HepG2 (cell line): Measurements from ENCODE around the gene CCDC178. TPM values are rescaled to one million over a fixed set of nuclear protein-coding genes. Genes with fewer than 3 reads are reported as not detected.

Source experiments
- ATAC-seq: fragments of 200-7000 bp; cut with Tn5 transposase; 3 replicates; pipeline ENCODE4 v1.9.1; 2020; ENCODE audit warnings: mild to moderate bottlenecking, moderate library complexity
- BruUV-seq: library from RNA; stranded (reverse); fragments of 400-500 nt; replicated peaks from 2 replicates; lab custom pipeline; 2021; lab: Mats Ljungman, UMichigan
- CTCF ChIA-PET: fragments of 300-600 bp; formaldehyde crosslinking; extraction: SDS; loops from one replicate; lab custom pipeline; 2021; ENCODE audit warnings: low total read pairs, inconsistent platforms, low intra/inter-chr PET ratio; lab: Yijun Ruan, JAX
- POLR2A ChIA-PET: fragments of 350-600 bp; sonication (Branson Sonifier 250); formaldehyde crosslinking; loops from one replicate; lab custom pipeline; 2020; ENCODE audit warnings: antibody characterized with exemption, inconsistent platforms; lab: Yijun Ruan, JAX
- DNase-seq: peaks from one replicate; pipeline ENCODE4 v3.0.0-alpha.2; 2015; ENCODE audit warnings: low spot score
- FAIRE-seq: peaks from 3 replicates; lab custom pipeline; 2011; peaks lifted over from hg19 to GRCh38; lab: Jason Lieb, UNC
- H2AFZ ChIP-seq: one replicate; pipeline ENCODE4 v1.6.1; 2011; ENCODE audit warnings: low read length, inconsistent platforms
- H3K27ac ChIP-seq: fragments of 300-600 bp; 3 replicates; pipeline ENCODE4 v1.8.0; 2011; ENCODE audit warnings: mixed run types, mild to moderate bottlenecking, mixed read lengths, low read length, inconsistent platforms; ENCODE audit not compliant: insufficient read depth; ENCODE audit errors: extremely low read length
- H3K27me3 ChIP-seq, 2 experiments: fragments of 200-600 bp in 1 of 2; 2 replicates in 1 of 2; 3 replicates in 1 of 2; pipeline versions ENCODE4 v1.6.0 to v1.8.0; 2011; ENCODE audit warnings: low read length in 2 of 2, mild to moderate bottlenecking in 2 of 2, moderate library complexity in 2 of 2, inconsistent platforms in 1 of 2; ENCODE audit not compliant: insufficient read depth in 2 of 2, control insufficient read depth in 1 of 2
- H3K36me3 ChIP-seq, 2 experiments: fragments of 200-600 bp in 1 of 2; replicated peaks in 1 of 2; 2 replicates in 1 of 2; 3 replicates in 1 of 2; pipeline versions ENCODE4 v1.5.1 to v1.8.0; 2011; ENCODE audit warnings: low read length in 2 of 2, inconsistent platforms in 1 of 2; ENCODE audit not compliant: insufficient read depth in 2 of 2, control insufficient read depth in 1 of 2
- H3K4me1 ChIP-seq: 2 replicates; pipeline ENCODE4 v1.5.1; 2012; ENCODE audit warnings: low read length, inconsistent platforms; ENCODE audit not compliant: insufficient read depth
- H3K4me2 ChIP-seq: 2 replicates; pipeline ENCODE4 v1.6.0; 2011; ENCODE audit warnings: low read depth, low read length, inconsistent platforms
- H3K4me3 ChIP-seq, 3 experiments: fragments of 200-600 bp in 1 of 3; sonication (generic), shearing (Covaris generic) in 1 of 3; replicated peaks in 1 of 3; 2 replicates each; pipeline ENCODE4 v1.5.1; 2011 to 2016; ENCODE audit warnings: low read length in 3 of 3, inconsistent platforms in 2 of 3, low read depth in 2 of 3, mild to moderate bottlenecking in 2 of 3, control low read depth in 1 of 3, mixed read lengths in 1 of 3; ENCODE audit not compliant: insufficient read depth in 1 of 3
- H3K79me2 ChIP-seq: one replicate; pipeline ENCODE4 v1.6.1; 2011; ENCODE audit warnings: low read length, inconsistent platforms; ENCODE audit not compliant: insufficient read depth
- H3K9ac ChIP-seq: 2 replicates; pipeline ENCODE4 v1.6.0; 2011; ENCODE audit warnings: mild to moderate bottlenecking, low read depth, low read length, inconsistent platforms; ENCODE audit not compliant: insufficient read depth
- H3K9me3 ChIP-seq: 2 replicates; pipeline ENCODE4 v1.5.1; 2012; ENCODE audit warnings: mild to moderate bottlenecking, low read length
- H4K20me1 ChIP-seq: 2 replicates; pipeline ENCODE4 v1.6.0; 2011; ENCODE audit warnings: inconsistent platforms, mild to moderate bottlenecking, low read length, moderate library complexity; ENCODE audit not compliant: insufficient read depth
- PITX1 ChIP-seq: sonication (generic); formaldehyde crosslinking; IDR thresholded peaks from 2 replicates; pipeline ENCODE4 v1.5.1; 2020; ENCODE audit warnings: mild to moderate bottlenecking, missing genetic modification reagents
- RFX1 ChIP-seq: fragments of 450-650 bp; IDR thresholded peaks from 2 replicates; pipeline ENCODE4 v1.6.1; 2017
- SAP130 ChIP-seq: IDR thresholded peaks from 2 replicates; pipeline ENCODE4 v1.6.1; 2016; ENCODE audit warnings: low read depth
- SP140L ChIP-seq: sonication (generic); formaldehyde crosslinking; IDR thresholded peaks from 2 replicates; pipeline ENCODE4 v1.4.0; 2020; ENCODE audit warnings: missing genetic modification reagents, borderline replicate concordance
- TCF12 ChIP-seq, 2 experiments: fragments of 450-650 bp in 1 of 2; sonication (generic) in 1 of 2; formaldehyde crosslinking in 1 of 2; IDR thresholded peaks; 2 replicates each; pipeline versions ENCODE4 v1.6.1 to v1.8.0; 2017 to 2022; ENCODE audit warnings: antibody characterized with exemption in 1 of 2, mild to moderate bottlenecking in 1 of 2, missing genetic modification reagents in 1 of 2, moderate library complexity in 1 of 2
- ZIK1 ChIP-seq: sonication (generic); formaldehyde crosslinking; IDR thresholded peaks from 2 replicates; pipeline ENCODE4 v1.5.0; 2020; ENCODE audit warnings: mild to moderate bottlenecking, low read depth, missing genetic modification reagents, borderline replicate concordance
- ZNF10 ChIP-seq: sonication (generic); formaldehyde crosslinking; IDR thresholded peaks from 2 replicates; pipeline ENCODE4 v1.4.0; 2020; ENCODE audit warnings: mild to moderate bottlenecking, low read depth, missing genetic modification reagents, borderline replicate concordance
- ZNF549 ChIP-seq: sonication (generic); formaldehyde crosslinking; IDR thresholded peaks from 2 replicates; pipeline ENCODE4 v1.5.0; 2020; ENCODE audit warnings: missing genetic modification reagents
- WGBS: methylation state at CpG from one replicate; pipeline ENCODE4 v1.1.6; 2017; ENCODE audit warnings: low lambda C conversion rate; 5-methylcytosine and 5-hydroxymethylcytosine counted together
- in situ Hi-C: cut with HindIII; loops from 2 replicates; pipeline ENCODE4 v1.10.0; 2017; ENCODE audit warnings: low pct_unique_long_range_greater_than_20kb; ENCODE audit not compliant: extremely low pct_ligation_motif_present
- intact Hi-C: fragments of 100-400 bp; cut with micrococcal nuclease; formaldehyde crosslinking; loops from one replicate; pipeline ENCODE4 v1.10.0; 2022; ENCODE audit not compliant: unreplicated experiment
- polyA plus RNA-seq, 8 experiments: library from polyadenylated mRNA; depleted of rRNA in 3 of 8; stranded (reverse) in 7 of 8; unstranded in 1 of 8; fragments of >200 nt; fragmentation: Illumina TruSeq in 4 of 8; extraction: Trizol in 4 of 8; gene quantifications; 2 replicates each; pipeline versions ENCODE4 v1.2.1 to v1.2.3, GENCODE V29; 2011 to 2016; ENCODE audit warnings: low read depth in 4 of 8, missing spikeins in 1 of 8, mixed read lengths in 1 of 8; ENCODE audit not compliant: insufficient read depth in 1 of 8
- total RNA-seq, 5 experiments: library from RNA; depleted of rRNA; stranded (reverse); fragments of >200 nt; fragmentation: Illumina TruSeq; extraction: Trizol; gene quantifications; 2 replicates each; pipeline ENCODE4 v1.2.3, GENCODE V29; 2016; ENCODE audit warnings: low read depth in 1 of 5
- TF ChIP-seq, protein P1 (sequence below): sonication (generic); formaldehyde crosslinking; IDR thresholded peaks from 2 replicates; pipeline ENCODE4 v1.5.1; 2020; ENCODE audit warnings: mild to moderate bottlenecking, moderate library complexity, missing genetic modification reagents
- TF ChIP-seq, protein P2 (sequence below): conservative IDR thresholded peaks from 2 replicates; pipeline ENCODE4 v1.6.1; 2018; ENCODE audit warnings: missing genetic modification reagents
- TF ChIP-seq, protein P3 (sequence below): sonication (generic); formaldehyde crosslinking; IDR thresholded peaks from 2 replicates; pipeline ENCODE4 v1.8.1; 2023; ENCODE audit warnings: mild to moderate bottlenecking, inconsistent platforms, moderate library complexity, missing genetic modification reagents, borderline replicate concordance

Gene CCDC178
- total and polyA plus RNA-seq, 2 of the 13 experiments (the other 11 are each of a cell fraction or from before 2014, with no cell fraction given): not detected

DNA sequence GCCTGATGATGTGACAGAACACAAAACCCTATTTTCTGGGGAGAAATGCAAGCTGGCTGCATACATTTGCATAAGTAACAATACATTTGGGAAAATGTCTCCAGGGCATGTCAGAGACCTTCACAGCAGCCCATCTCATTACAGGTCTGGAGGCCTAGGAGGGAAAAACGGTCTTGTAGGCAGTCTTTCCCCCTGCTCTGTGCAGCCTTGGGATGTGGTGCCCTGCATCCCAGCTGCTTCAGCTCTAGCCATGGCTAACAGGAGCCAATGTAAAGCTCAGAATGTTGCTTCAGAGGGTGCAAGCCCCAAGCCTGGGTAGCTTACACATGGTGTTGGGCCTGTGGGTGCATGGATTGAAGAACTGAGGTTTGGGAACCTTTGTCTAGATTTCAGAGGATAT is 133.0 kb downstream of the CCDC178 start:
- no peak overlapping the region for H2AFZ ChIP-seq
- no peak for FAIRE-seq
- no peak overlapping the region for H3K4me2 ChIP-seq
- H3K9me3 ChIP-seq: no peaks in the 10 kb centered on the region; the same call in 1 of the 2 replicates
- H3K9ac ChIP-seq: no peak overlapping the region
- DNase-seq: no peak
- H3K4me1 ChIP-seq: no peaks in the 10 kb centered on the region
- no peaks in the 10 kb centered on the region for H3K36me3 ChIP-seq
- in situ Hi-C loops: no loop called here
- H4K20me1 ChIP-seq: no peaks in the 10 kb centered on the region
- H3K27me3 ChIP-seq: no peaks in the 10 kb centered on the region
- no peak overlapping the region for H3K27ac ChIP-seq
- no peak overlapping the region for H3K4me3 ChIP-seq
- no TSS peak for BruUV-seq
- no peak for ATAC-seq
- WGBS: 0% methylated on average over 1 of the region's 1 CpG
- ChIA-PET POLR2A (no interaction called here), CTCF (no interaction called here)
- no peaks in the 10 kb centered on the region for H3K79me2 ChIP-seq
- TF ChIP-seq PITX1 (CRISPR knock-in tag): no peak
- no peak for TF ChIP-seq RFX1
- TF ChIP-seq, protein P1, sequence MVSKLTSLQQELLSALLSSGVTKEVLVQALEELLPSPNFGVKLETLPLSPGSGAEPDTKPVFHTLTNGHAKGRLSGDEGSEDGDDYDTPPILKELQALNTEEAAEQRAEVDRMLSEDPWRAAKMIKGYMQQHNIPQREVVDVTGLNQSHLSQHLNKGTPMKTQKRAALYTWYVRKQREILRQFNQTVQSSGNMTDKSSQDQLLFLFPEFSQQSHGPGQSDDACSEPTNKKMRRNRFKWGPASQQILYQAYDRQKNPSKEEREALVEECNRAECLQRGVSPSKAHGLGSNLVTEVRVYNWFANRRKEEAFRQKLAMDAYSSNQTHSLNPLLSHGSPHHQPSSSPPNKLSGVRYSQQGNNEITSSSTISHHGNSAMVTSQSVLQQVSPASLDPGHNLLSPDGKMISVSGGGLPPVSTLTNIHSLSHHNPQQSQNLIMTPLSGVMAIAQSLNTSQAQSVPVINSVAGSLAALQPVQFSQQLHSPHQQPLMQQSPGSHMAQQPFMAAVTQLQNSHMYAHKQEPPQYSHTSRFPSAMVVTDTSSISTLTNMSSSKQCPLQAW (CRISPR knock-in tag): no peak
- TF ChIP-seq ZNF549 (CRISPR knock-in tag): no peak
- TF ChIP-seq ZNF10: no peak
- no peak for TF ChIP-seq ZIK1 (CRISPR knock-in tag)
- TF ChIP-seq, protein P2, sequence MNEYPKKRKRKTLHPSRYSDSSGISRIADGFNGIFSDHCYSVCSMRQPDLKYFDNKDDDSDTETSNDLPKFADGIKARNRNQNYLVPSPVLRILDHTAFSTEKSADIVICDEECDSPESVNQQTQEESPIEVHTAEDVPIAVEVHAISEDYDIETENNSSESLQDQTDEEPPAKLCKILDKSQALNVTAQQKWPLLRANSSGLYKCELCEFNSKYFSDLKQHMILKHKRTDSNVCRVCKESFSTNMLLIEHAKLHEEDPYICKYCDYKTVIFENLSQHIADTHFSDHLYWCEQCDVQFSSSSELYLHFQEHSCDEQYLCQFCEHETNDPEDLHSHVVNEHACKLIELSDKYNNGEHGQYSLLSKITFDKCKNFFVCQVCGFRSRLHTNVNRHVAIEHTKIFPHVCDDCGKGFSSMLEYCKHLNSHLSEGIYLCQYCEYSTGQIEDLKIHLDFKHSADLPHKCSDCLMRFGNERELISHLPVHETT (CRISPR knock-in tag): no peak
- no peak for TF ChIP-seq SP140L (CRISPR knock-in tag)
- TF ChIP-seq, protein P3, sequence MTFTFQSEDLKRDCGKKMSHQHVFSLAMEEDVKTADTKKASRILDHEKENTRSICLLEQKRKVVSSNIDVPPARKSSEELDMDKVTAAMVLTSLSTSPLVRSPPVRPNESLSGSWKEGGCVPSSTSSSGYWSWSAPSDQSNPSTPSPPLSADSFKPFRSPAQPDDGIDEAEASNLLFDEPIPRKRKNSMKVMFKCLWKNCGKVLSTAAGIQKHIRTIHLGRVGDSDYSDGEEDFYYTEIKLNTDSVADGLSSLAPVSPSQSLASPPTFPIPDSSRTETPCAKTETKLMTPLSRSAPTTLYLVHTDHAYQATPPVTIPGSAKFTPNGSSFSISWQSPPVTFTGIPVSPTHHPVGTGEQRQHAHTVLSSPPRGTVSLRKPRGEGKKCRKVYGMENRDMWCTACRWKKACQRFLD: no peak
- TF ChIP-seq TCF12 (IDR thresholded peaks at IDR 0.05): no peak
- no peak for TF ChIP-seq TCF12 (CRISPR knock-in tag; IDR thresholded peaks at IDR 0.05)
- no peak for TF ChIP-seq SAP130
- intact Hi-C loops: no loop called here
